Immature natural killer cell (primary cell): ENCODE data around the gene TBC1D5. TPM values are rescaled to one million over a fixed set of nuclear protein-coding genes. Genes with fewer than 3 reads are reported as not detected.
"Not testable (repeated sequence)": the region's sequence is repeated elsewhere in the genome, so short reads cannot be mapped to it uniquely, and the experiment has no call there.

Experiments
- DNase-seq, 3 donors: peaks; one replicate each; pipeline ENCODE4 v3.0.0; 2022; ENCODE audit warnings: mixed read lengths in 1 of 3
- H3K27ac Mint-ChIP-seq, 6 donors: one replicate each; pipeline ENCODE4 v1.8.0; 2020; ENCODE audit warnings: mixed read lengths in 6 of 6, mild to moderate bottlenecking in 5 of 6, inconsistent platforms in 4 of 6, moderate library complexity in 3 of 6
- H3K27me3 Mint-ChIP-seq, 3 donors: one replicate each; pipeline ENCODE4 v1.8.0; 2020 to 2021; ENCODE audit warnings: low read depth in 3 of 3, mild to moderate bottlenecking in 3 of 3, mixed read lengths in 3 of 3, moderate library complexity in 3 of 3, inconsistent platforms in 1 of 3
- H3K36me3 Mint-ChIP-seq, 3 donors: one replicate each; pipeline ENCODE4 v1.8.0; 2020; ENCODE audit warnings: mixed read lengths in 3 of 3, inconsistent platforms in 2 of 3, mild to moderate bottlenecking in 2 of 3
- H3K4me1 Mint-ChIP-seq, 2 donors: one replicate each; pipeline ENCODE4 v1.8.0; 2020; ENCODE audit warnings: inconsistent platforms in 2 of 2, mild to moderate bottlenecking in 2 of 2, mixed read lengths in 2 of 2, moderate library complexity in 1 of 2
- H3K4me3 Mint-ChIP-seq, 5 donors: one replicate each; pipeline ENCODE4 v1.8.0; 2020; ENCODE audit warnings: mild to moderate bottlenecking in 5 of 5, mixed read lengths in 5 of 5, inconsistent platforms in 3 of 5, moderate library complexity in 3 of 5
- H3K9me3 Mint-ChIP-seq, 6 donors: one replicate each; pipeline ENCODE4 v1.8.0; 2020; ENCODE audit warnings: mild to moderate bottlenecking in 6 of 6, mixed read lengths in 6 of 6, inconsistent platforms in 4 of 6, moderate library complexity in 3 of 6
- polyA plus RNA-seq, 3 donors: library from polyadenylated mRNA; unstranded; fragments of 300-500 nt; fragmentation: Illumina TruSeq; gene quantifications; one replicate each; pipeline ENCODE4 v1.2.3, GENCODE V29; 2021

The TBC1D5 gene
- polyA plus RNA-seq: 10 to 100 TPM; 20.5 to 49.2 (median 25.8) TPM

GRCh38 chr3:17742102-17742879 is at the start of gene TBC1D5:
Gene TBC1D5 (minus strand): TSS chr3:17742631. CDS start chr3:17508570, 234,061 bp downstream.
- H3K27me3 Mint-ChIP-seq: peaks cover 2 to 11% (median 3%) of the 10 kb centered on the region in 3 donors

GRCh38 chr3:17783426-17783825 is 41.0 kb upstream of the TBC1D5 start:
- Mint-ChIP-seq H3K36me3 (no peaks in the 10 kb centered on the region), H3K4me1 (no peaks in the 10 kb centered on the region), H3K9me3 (peaks cover 0 to 6% (median 1%) of the 10 kb centered on the region in 6 donors), H3K4me3 (no peak overlapping the region), H3K27ac (no peak overlapping the region), H3K27me3 (peaks cover 3 to 5% (median 4%) of the 10 kb centered on the region in 3 donors)
- DNase-seq: no peak

More at GRCh38 chr3:17742102-17742879, at the start of gene TBC1D5:
- Mint-ChIP-seq H3K36me3 (no peaks in the 10 kb centered on the region), H3K4me1 (peaks cover 30 to 47% of the 10 kb centered on the region in 2 donors), H3K4me3 (peak within 1 kb of the TSS; percentile 93 to 98 (median 95)), H3K27ac (peak within 1 kb of the TSS; percentile 90 to 97 (median 95)), H3K9me3 (no peaks in the 10 kb centered on the region)
- peak; percentile 91 to 95 (median 94) for DNase-seq

DNA sequence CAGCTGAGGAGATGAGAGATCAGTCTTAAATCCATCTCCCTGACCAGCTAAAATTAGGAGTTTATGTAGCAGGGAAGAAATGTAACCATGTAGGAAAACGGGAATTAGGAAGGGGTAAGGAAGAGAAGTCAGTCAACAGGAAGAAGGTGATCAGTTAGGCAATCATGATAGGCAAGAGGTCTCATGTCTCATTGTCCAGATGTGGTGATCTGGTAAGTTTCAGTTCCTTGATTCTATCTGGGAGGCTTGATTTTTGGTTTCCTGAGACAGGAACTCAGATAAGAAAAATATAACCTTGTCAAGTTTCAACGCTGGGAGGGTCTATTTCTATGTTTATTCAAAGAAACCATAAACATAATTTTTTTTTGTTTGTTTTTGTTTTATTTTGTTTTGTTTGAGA is 40.3 kb upstream of the TBC1D5 start:
- Mint-ChIP-seq H3K4me1 (no peaks in the 10 kb centered on the region), H3K27me3 (peaks cover 2 to 5% (median 3%) of the 10 kb centered on the region in 3 donors), H3K9me3 (peaks cover 0 to 6% (median 1%) of the 10 kb centered on the region in 6 donors), H3K4me3 (no peak overlapping the region), H3K36me3 (no peaks in the 10 kb centered on the region), H3K27ac (no peak overlapping the region)
- DNase-seq: no peak

DNA sequence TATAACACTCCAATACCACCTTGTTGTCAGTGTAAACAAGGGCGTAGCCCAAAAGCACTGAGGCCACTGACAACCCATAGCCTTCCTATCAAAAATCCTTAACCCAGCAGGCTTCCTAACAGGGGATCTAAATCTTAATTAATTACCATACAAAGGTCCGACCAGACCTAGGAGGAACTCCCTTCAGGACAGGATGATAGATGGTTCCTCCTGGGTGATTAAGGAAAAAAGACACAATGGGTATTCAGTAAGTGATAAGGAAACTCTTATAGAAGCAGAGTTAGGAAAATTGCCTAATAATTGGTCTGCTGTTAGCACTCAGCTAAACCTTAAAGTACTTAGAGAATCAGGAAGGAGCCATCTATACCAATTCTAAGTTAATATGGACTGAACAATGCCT is 37.9 kb upstream of the TBC1D5 start:
- H3K27ac Mint-ChIP-seq, H3K9me3 Mint-ChIP-seq: not testable (repeated sequence)

DNA sequence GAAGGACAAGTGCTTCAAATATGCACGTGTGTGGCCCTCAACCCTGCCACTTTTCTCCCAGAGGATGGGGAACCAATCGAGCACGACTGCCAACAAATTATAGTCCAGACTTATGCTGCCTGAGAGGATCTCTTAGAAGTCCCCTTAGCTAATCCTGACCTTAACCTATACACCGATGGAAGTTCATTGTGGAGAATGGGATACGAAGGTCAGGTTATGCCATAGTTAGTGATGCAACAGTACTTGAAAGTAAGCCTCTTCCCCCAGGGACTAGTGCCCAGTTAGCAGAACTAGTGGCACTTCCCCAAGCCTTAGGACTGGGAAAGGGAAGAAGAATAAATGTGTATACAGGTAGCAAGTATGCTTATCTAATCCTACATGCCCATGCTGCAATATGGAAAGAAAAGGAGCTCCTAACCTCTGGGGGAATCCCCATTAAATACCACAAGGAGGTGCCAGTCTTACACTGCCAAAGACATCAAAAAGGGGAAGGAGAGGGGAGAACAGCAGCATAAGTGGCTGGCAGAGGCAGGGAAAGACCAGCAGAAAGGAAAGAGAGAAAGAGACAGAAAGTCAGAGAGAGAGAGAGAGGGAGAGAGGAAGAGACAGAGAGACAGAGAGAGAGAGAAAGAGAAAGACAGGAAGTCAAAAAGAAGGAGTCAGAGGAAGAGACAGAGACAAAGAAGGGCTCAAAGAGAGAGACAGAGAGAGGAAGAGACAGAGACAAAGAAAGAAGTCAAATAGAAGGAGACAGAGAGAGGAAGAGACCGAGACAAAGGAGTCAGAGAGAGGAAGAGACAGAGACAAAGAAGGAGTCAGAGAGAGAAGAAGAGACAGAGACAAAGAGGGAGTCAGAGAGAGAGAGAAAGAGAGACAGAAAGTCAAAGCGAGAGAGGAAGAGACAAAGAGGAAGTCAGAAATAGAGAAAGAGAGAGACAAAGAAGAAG is 37.1 kb upstream of the TBC1D5 start:
- H3K27ac Mint-ChIP-seq, DNase-seq, H3K27me3 Mint-ChIP-seq, H3K9me3 Mint-ChIP-seq, H3K36me3 Mint-ChIP-seq, H3K4me3 Mint-ChIP-seq: not testable (repeated sequence)
- peaks cover 12 to 13% of the 10 kb centered on the region in 2 donors for H3K4me1 Mint-ChIP-seq

More for the DNA sequence above, 37.9 kb upstream of the TBC1D5 start:
- not testable (repeated sequence) for DNase-seq, H3K4me3 Mint-ChIP-seq, H3K27me3 Mint-ChIP-seq, H3K4me1 Mint-ChIP-seq, H3K36me3 Mint-ChIP-seq

DNA sequence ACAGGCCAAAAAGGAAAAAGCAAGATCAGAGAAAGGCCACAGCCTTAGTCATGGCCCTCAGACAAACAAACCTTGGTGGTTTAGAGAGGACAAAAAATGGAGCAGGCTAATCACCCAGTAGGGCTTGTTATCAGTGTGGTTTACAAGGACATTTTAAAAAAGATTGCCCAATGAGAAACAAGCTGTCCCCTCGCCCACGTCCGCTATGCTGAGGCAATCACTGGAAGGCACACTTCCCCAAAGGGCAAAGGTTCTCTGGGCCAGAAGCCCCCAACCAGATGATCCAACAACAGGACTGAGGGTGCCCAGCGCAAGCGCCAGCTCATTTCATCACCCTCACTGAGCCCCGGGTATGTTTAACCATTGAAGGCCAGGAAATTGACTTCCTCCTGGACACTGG is 34.9 kb upstream of the TBC1D5 start:
- H3K36me3 Mint-ChIP-seq, DNase-seq, H3K27ac Mint-ChIP-seq, H3K9me3 Mint-ChIP-seq, H3K4me3 Mint-ChIP-seq: not testable (repeated sequence)
- Mint-ChIP-seq H3K27me3 (peaks cover 9 to 19% (median 10%) of the 10 kb centered on the region in 3 donors), H3K4me1 (peaks cover 18 to 19% of the 10 kb centered on the region in 2 donors)

DNA sequence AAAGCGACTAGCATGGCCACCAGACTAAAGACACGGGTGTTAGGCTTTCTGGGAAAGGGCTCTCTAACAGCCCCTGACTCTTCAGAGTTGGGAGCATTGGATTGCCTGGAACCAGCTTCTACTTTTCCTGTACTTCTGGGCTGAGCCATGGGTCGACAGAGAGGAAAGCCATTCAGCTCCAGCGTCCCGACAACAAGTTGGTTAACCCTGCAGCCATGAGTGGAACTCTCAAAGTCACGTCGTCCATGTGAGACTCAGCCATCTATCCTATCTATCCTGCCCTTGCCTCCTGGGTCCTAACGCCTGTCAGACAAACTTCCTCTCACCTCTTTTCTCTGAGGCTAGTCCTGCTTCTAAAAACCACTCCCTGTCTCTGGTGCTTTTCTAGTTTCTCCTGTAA is 32.6 kb upstream of the TBC1D5 start:
- Mint-ChIP-seq H3K9me3 (peaks cover 0 to 5% (median under 1%) of the 10 kb centered on the region in 6 donors), H3K27me3 (peaks cover 7 to 18% (median 9%) of the 10 kb centered on the region in 3 donors), H3K4me3 (peak overlapping the region; percentile 66 to 81 (median 78)), H3K4me1 (peaks cover 18 to 19% of the 10 kb centered on the region in 2 donors), H3K36me3 (peaks cover 0 to 2% (median 0%) of the 10 kb centered on the region in 3 donors), H3K27ac (peak overlapping the region in 3 of 6 donors; percentile 22 to 77 (median 51))
- no peak for DNase-seq

DNA sequence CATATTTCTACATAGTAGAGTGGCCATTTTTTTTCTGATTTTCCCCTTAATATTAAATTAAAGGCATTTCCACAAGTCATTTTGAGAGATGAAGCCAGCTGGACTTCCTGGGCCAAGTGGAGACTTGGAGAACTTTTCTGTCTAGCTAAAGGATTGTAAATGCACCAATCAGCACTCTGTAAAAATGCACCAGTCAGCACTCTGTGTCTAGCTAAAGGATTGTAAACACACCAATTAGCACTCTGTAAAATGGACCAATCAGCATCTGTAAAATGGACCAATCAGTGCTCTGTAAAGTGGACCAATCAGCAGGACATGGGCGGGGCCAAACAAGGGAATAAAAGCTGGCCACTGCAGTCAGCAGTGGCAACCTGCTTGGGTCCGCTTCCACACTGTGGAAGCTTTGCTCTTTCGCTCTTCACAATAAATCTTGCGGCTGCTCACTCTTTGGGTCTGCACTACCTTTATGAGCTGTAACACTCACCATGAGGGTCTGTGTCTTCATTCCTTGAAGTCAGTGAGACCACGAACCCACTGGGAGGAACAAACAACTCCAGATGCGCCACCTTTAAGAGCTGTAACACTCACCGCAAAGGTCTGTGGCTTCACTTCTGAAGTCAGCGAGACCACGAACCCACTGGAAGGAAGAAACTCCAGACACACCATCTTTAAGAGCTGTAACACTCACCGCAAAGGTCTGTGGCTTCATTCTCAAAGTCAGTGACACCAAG is 31.9 kb upstream of the TBC1D5 start:
- Mint-ChIP-seq H3K27ac (peak overlapping the region; percentile 48 to 89 (median 76)), H3K4me3 (peak overlapping the region; percentile 66 to 81 (median 78)), H3K4me1 (peaks cover 18 to 19% of the 10 kb centered on the region in 2 donors), H3K27me3 (peaks cover 7 to 18% (median 8%) of the 10 kb centered on the region in 3 donors)
- not testable (repeated sequence) for H3K36me3 Mint-ChIP-seq, H3K9me3 Mint-ChIP-seq
- DNase-seq: peak; percentile 68 to 72 (median 72)

DNA sequence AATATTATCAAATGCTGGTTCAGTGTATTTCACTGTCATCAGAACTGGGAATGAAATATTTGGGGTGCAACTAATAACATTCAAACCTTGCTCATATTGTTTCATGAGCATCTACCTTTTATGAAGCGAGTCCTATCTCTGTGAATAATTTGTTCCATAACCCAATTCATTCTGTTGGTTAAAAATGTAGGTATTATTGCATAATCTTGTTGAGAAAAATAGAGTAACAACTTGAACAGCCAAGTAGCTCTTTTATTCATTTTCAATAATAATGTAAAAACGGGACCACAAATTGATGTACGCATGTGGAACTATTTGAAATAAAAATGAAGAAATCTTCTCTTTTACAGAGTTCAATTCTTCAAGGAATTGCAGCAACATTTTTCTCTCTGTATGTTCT is 30.1 kb upstream of the TBC1D5 start:
- Mint-ChIP-seq H3K27ac (no peak overlapping the region), H3K27me3 (peaks cover 8 to 16% (median 9%) of the 10 kb centered on the region in 3 donors), H3K4me1 (peaks cover 18 to 19% of the 10 kb centered on the region in 2 donors), H3K9me3 (peaks cover 0 to 5% (median under 1%) of the 10 kb centered on the region in 6 donors), H3K4me3 (no peak overlapping the region), H3K36me3 (peaks cover 0 to 2% (median 0%) of the 10 kb centered on the region in 3 donors)
- DNase-seq: no peak

GRCh38 chr3:17771177-17772017 is 29.0 kb upstream of the TBC1D5 start:
- peaks cover 9 to 16% (median 9%) of the 10 kb centered on the region in 3 donors for H3K27me3 Mint-ChIP-seq
- H3K9me3 Mint-ChIP-seq: peaks cover 0 to 5% (median under 1%) of the 10 kb centered on the region in 6 donors
- no peak for DNase-seq
- H3K4me1 Mint-ChIP-seq: peaks cover 18 to 19% of the 10 kb centered on the region in 2 donors
- H3K27ac Mint-ChIP-seq: no peak overlapping the region
- H3K4me3 Mint-ChIP-seq: no peak overlapping the region
- peaks cover 0 to 2% (median 0%) of the 10 kb centered on the region in 3 donors for H3K36me3 Mint-ChIP-seq

GRCh38 chr3:17770682-17771081 is 28.3 kb upstream of the TBC1D5 start:
- no peak overlapping the region for H3K4me3 Mint-ChIP-seq
- H3K36me3 Mint-ChIP-seq: peaks cover 0 to 2% (median 0%) of the 10 kb centered on the region in 3 donors
- H3K4me1 Mint-ChIP-seq: peaks cover 16 to 17% of the 10 kb centered on the region in 2 donors
- H3K9me3 Mint-ChIP-seq: peaks cover 0 to 5% (median under 1%) of the 10 kb centered on the region in 6 donors
- no peak overlapping the region for H3K27ac Mint-ChIP-seq
- DNase-seq: no peak
- peaks cover 9 to 15% (median 9%) of the 10 kb centered on the region in 3 donors for H3K27me3 Mint-ChIP-seq

DNA sequence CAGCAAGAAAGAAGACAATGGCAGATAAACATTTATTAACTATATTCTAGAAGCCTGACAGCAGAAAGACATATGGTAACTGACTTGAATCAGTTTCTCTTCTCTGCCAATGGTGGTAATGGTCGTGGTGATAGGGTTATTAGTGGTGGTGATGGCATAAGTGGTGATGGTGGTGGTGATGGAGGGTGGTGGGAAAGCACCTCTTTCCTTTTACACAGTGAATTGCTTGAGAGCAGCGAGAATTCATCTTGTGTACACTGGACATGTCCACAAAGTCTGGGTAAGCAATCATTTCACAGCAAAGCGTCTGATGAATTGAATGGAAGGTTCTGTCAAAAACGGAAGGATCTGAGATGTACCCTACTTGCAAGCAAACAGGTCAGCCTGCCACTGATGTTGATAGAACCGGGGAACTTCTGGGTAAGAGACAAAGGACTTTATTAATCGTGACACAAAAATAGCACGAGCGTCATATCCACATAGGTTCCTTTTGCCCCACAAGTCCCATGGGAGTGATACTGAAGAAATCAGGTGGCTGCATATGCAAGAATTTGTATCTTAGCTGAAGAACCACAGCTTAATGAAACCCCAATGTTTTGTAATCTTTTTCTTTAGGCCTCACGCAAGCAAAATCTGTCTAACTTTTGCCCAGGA is 23.5 kb upstream of the TBC1D5 start:
- DNase-seq: no peak
- H3K27ac Mint-ChIP-seq: no peak overlapping the region

More for the DNA sequence above, 23.5 kb upstream of the TBC1D5 start:
- Mint-ChIP-seq H3K9me3 (no peaks in the 10 kb centered on the region), H3K27me3 (peaks cover 2 to 5% (median 2%) of the 10 kb centered on the region in 3 donors), H3K4me3 (no peak overlapping the region), H3K4me1 (no peaks in the 10 kb centered on the region), H3K36me3 (no peaks in the 10 kb centered on the region)
